Suprapubic skin (tissue), 3 donors: ENCODE results near the gene ZSWIM3.

Experiments used
- EP300 ChIP-seq: sonication (generic); formaldehyde crosslinking; IDR thresholded peaks from one replicate; pipeline ENCODE4 v1.6.1; 2017; ENCODE audit warnings: antibody characterized with exemption
- POLR2A ChIP-seq, 2 donors: fragments of 450-650 bp; IDR thresholded peaks; one replicate each; pipeline ENCODE4 v1.6.1; 2017; ENCODE audit warnings: antibody characterized with exemption in 2 of 2, mild to moderate bottlenecking in 2 of 2, moderate library complexity in 2 of 2
- TF ChIP-seq, protein P1 (sequence below), 2 donors: fragments of 200-600 bp in 1 of 2; fragments of 450-650 bp in 1 of 2; sonication (generic) in 1 of 2; IDR thresholded peaks; one replicate each; pipeline ENCODE4 v1.5.1; 2016 to 2019; ENCODE audit warnings: antibody characterized with exemption in 2 of 2, mild to moderate bottlenecking in 1 of 2, moderate library complexity in 1 of 2

DNA sequence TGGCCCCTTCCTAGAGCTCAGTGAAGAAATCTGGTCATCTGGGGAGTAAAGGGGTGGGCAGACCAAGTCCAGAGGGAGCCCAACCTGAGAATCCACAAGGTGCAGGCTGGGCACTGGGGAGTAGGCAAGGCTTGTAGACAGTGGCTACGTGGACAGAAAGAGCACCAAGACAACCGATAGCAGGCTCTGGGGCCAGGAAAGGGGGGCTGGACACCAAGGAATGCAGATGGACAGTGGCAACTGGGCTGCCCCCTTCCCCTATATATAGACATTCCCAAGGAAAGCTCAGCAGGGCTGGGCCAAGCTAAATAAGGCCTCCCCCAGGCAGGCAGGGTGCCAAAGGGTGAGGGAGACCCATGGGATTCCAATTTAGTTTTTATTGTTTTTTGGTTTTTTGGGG is 28.8 kb upstream of the ZSWIM3 start:
- no peak for TF ChIP-seq POLR2A (IDR thresholded peaks at IDR 0.05)
- TF ChIP-seq, protein P1, sequence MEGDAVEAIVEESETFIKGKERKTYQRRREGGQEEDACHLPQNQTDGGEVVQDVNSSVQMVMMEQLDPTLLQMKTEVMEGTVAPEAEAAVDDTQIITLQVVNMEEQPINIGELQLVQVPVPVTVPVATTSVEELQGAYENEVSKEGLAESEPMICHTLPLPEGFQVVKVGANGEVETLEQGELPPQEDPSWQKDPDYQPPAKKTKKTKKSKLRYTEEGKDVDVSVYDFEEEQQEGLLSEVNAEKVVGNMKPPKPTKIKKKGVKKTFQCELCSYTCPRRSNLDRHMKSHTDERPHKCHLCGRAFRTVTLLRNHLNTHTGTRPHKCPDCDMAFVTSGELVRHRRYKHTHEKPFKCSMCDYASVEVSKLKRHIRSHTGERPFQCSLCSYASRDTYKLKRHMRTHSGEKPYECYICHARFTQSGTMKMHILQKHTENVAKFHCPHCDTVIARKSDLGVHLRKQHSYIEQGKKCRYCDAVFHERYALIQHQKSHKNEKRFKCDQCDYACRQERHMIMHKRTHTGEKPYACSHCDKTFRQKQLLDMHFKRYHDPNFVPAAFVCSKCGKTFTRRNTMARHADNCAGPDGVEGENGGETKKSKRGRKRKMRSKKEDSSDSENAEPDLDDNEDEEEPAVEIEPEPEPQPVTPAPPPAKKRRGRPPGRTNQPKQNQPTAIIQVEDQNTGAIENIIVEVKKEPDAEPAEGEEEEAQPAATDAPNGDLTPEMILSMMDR (IDR thresholded peaks at IDR 0.05) = no peak
- TF ChIP-seq EP300 = no peak
